GM12878 (cell line): Measurements from ENCODE around the gene CHST15. TPM values are rescaled to one million over a fixed set of nuclear protein-coding genes. Genes with fewer than 3 reads are reported as not detected.

Experiments
- ATAC-seq: fragments of 200-7000 bp; cut with Tn5 transposase; 3 replicates; pipeline ENCODE4 v1.9.1; 2020; ENCODE audit warnings: mild to moderate bottlenecking, moderate library complexity
- BruUV-seq: library from RNA; stranded (reverse); fragments of 400-500 nt; replicated peaks from 2 replicates; lab custom pipeline; 2021; lab: Mats Ljungman, UMichigan
- CTCF ChIA-PET: fragments of 300-600 bp; sonication (Branson Sonifier 250); formaldehyde crosslinking; extraction: SDS; loops from one replicate; lab custom pipeline; 2021; ENCODE audit warnings: inconsistent platforms; lab: Yijun Ruan, JAX
- POLR2A ChIA-PET: fragments of 350-600 bp; formaldehyde crosslinking; extraction: SDS; loops from one replicate; lab custom pipeline; 2021; ENCODE audit warnings: inconsistent platforms; lab: Charles Lee
- RAD21 ChIA-PET: fragments of 300-600 bp; sonication (Branson Sonifier 250); formaldehyde crosslinking; loops from one replicate; lab custom pipeline; 2023; ENCODE audit warnings: antibody characterized with exemption; ENCODE audit not compliant: unreplicated experiment; lab: Charles Lee
- SMC1A ChIA-PET: fragments of 300-600 bp; sonication (Branson Sonifier 250); formaldehyde crosslinking; loops from one replicate; lab custom pipeline; 2023; ENCODE audit not compliant: unreplicated experiment, uncharacterized antibody; lab: Charles Lee
- DNase-seq: peaks from one replicate; pipeline ENCODE4 v3.0.0-alpha.2; 2011; ENCODE audit warnings: low read depth, low spot score
- FAIRE-seq: peaks from 3 replicates; lab custom pipeline; 2011; peaks lifted over from hg19 to GRCh38; lab: Jason Lieb, UNC
- H2AFZ ChIP-seq: 2 replicates; pipeline ENCODE4 v1.6.0; 2011; ENCODE audit warnings: low read depth, low read length, control low read depth; ENCODE audit not compliant: control insufficient read depth
- H3K27ac ChIP-seq: 2 replicates; pipeline ENCODE4 v1.5.1; 2011; ENCODE audit warnings: control low read depth; ENCODE audit not compliant: control insufficient read depth, insufficient read depth
- H3K27me3 ChIP-seq, 2 experiments: replicated peaks in 1 of 2; 2 replicates each; pipeline versions ENCODE4 v1.6.0 to v1.6.1; 2011; ENCODE audit warnings: low read length in 1 of 2; ENCODE audit not compliant: control insufficient read depth in 2 of 2, insufficient read depth in 2 of 2
- H3K36me3 ChIP-seq, 2 experiments: 2 replicates each; pipeline ENCODE4 v1.5.1; 2011; ENCODE audit warnings: low read length in 1 of 2; ENCODE audit not compliant: control insufficient read depth in 2 of 2, insufficient read depth in 2 of 2
- H3K4me1 ChIP-seq: 2 replicates; pipeline ENCODE4 v1.6.1; 2011; ENCODE audit warnings: mild to moderate bottlenecking, low read length, moderate library complexity, mixed read lengths; ENCODE audit not compliant: control insufficient read depth, insufficient read depth
- H3K4me2 ChIP-seq: 2 replicates; pipeline ENCODE4 v1.6.0; 2011; ENCODE audit warnings: control low read depth; ENCODE audit not compliant: control insufficient read depth, insufficient read depth
- H3K4me3 ChIP-seq: fragments of 200-600 bp; sonication (generic); 2 replicates; pipeline ENCODE4 v1.5.1; 2016
- H3K79me2 ChIP-seq: 2 replicates; pipeline ENCODE4 v1.6.0; 2011; ENCODE audit warnings: low read length; ENCODE audit not compliant: control insufficient read depth, insufficient read depth
- H3K9ac ChIP-seq: 2 replicates; pipeline ENCODE4 v1.8.0; 2011; ENCODE audit warnings: low read length, control low read depth, mixed read lengths; ENCODE audit not compliant: control insufficient read depth, insufficient read depth
- H3K9me3 ChIP-seq: replicated peaks from 3 replicates; pipeline ENCODE4 v1.5.1; 2011; ENCODE audit warnings: mild to moderate bottlenecking, low read length; ENCODE audit not compliant: control insufficient read depth, insufficient read depth
- H4K20me1 ChIP-seq: 2 replicates; pipeline ENCODE4 v1.6.0; 2011; ENCODE audit not compliant: control insufficient read depth, insufficient read depth
- HDAC2 ChIP-seq: fragments of 200-600 bp; sonication (generic); IDR thresholded peaks from 2 replicates; pipeline ENCODE4 v1.6.1; 2017
- HDGF ChIP-seq: fragments of 450-650 bp; IDR thresholded peaks from 2 replicates; pipeline ENCODE4 v1.6.1; 2016; ENCODE audit warnings: antibody characterized with exemption
- IRF4 ChIP-seq: IDR thresholded peaks from 2 replicates; pipeline ENCODE4 v1.6.1; 2011; ENCODE audit warnings: low read depth, low read length
- NBN ChIP-seq: fragments of 450-650 bp; IDR thresholded peaks from 2 replicates; pipeline ENCODE4 v1.6.1; 2016
- ZNF217 ChIP-seq: fragments of 450-650 bp; IDR thresholded peaks from 2 replicates; pipeline ENCODE4 v1.6.1; 2017; ENCODE audit warnings: antibody characterized with exemption, mild to moderate bottlenecking
- WGBS: methylation state at CpG from one replicate; pipeline ENCODE4 v1.1.6; 2016; ENCODE audit warnings: low lambda C conversion rate; ENCODE audit not compliant: insufficient replicate concordance, insufficient coverage; ENCODE audit errors: missing lambda C conversion rate; 5-methylcytosine and 5-hydroxymethylcytosine counted together
- in situ Hi-C: fragments of 300-500 bp; cut with MboI; formaldehyde crosslinking; loops from 9 replicates; pipeline ENCODE4 v1.14.3; 2018; ENCODE audit warnings: mixed read lengths
- intact Hi-C: fragments of 100-400 bp; cut with micrococcal nuclease; formaldehyde crosslinking; loops from one replicate; pipeline ENCODE4 v1.14.2; 2022; ENCODE audit not compliant: unreplicated experiment
- polyA plus RNA-seq, 11 experiments: library from polyadenylated mRNA; depleted of rRNA in 4 of 11; unstranded in 6 of 11; stranded (reverse) in 5 of 11; fragments of >200 nt; fragmentation: Nextera tagmentation in 4 of 11; fragmentation: Illumina TruSeq in 1 of 11; extraction: Ambion mirVana in 4 of 11; extraction: Trizol in 1 of 11; gene quantifications; 1 replicate in 1 of 11; 2 replicates in 10 of 11; pipeline versions ENCODE4 v1.2.1 to v1.2.3, GENCODE V29; 2011 to 2016; ENCODE audit warnings: inconsistent platforms in 2 of 11, missing spikeins in 2 of 11, low read depth in 1 of 11
- total RNA-seq, 4 experiments: library from RNA; depleted of rRNA in 3 of 4; stranded (reverse); fragments of >200 nt in 3 of 4; fragmentation: Illumina TruSeq in 1 of 4; extraction: Trizol in 1 of 4; gene quantifications; 2 replicates each; pipeline versions ENCODE4 v1.2.1 to v1.2.3, GENCODE V29; 2013 to 2021

The CHST15 gene
- total and polyA plus RNA-seq, 10 of the 15 experiments (the other 5 are each of a cell fraction or from before 2014, with no cell fraction given) = 0.02 to 0.53 (median 0.05) TPM; not detected in 1

GRCh38 chr10:123995082-123995460 is 98.3 kb downstream of the CHST15 start:
- Histone ChIP-seq H3K27ac (no peak overlapping the region), H3K79me2 (no peaks in the 10 kb centered on the region), H3K4me2 (peak overlapping the region; percentile 15), H3K9ac (no peak overlapping the region), H3K9me3 (no peaks in the 10 kb centered on the region; the same call in 2 of the 3 replicates), H3K4me3 (peak overlapping the region; percentile 18; the same call in 1 of the 2 replicates), H2AFZ (no peak overlapping the region; the same call in 1 of the 2 replicates), H4K20me1 (0 out of 2 replicates have a peak, but pooled peaks cover 2% of the 10 kb centered on the region), H3K4me1 (peaks cover 3% of the 10 kb centered on the region; the same call in 1 of the 2 replicates), H3K27me3 (peaks cover 3 to 7% of the 10 kb centered on the region in 2 experiments; a peak in 3 of 4 replicates)
- intact Hi-C loops = loop anchor here (5.0 to 10.0 kb wide), 5 partner anchors 87 to 750 kb away; partner anchors contain the start of gene FAM53B
- SMC1A ChIA-PET = interaction anchor here (0.7 to 4.3 kb wide), 14 partner anchors 9 to 418 kb away, joined by 3 to 57 read pairs (median 5); no protein-coding TSS in a partner anchor
- DNase-seq (no peak), FAIRE-seq (no peak), ATAC-seq (no peak)
- BruUV-seq = no TSS peak
- CTCF ChIA-PET = interaction anchor here (0.5 to 6.0 kb wide), 41 partner anchors 9 to 534 kb away, joined by 3 to 133 read pairs (median 4); no protein-coding TSS in a partner anchor
- POLR2A ChIA-PET = no interaction called here
- in situ Hi-C loops = loop anchor here (5.0 kb wide), 1 partner anchor 392 kb away; no protein-coding TSS in a partner anchor
- TF ChIP-seq HDGF (no peak), HDAC2 (no peak), NBN (no peak), IRF4 (no peak), ZNF217 (no peak)
- TF ChIP-seq, all 136 proteins: peak for 0
- no peaks in the 10 kb centered on the region for H3K36me3 ChIP-seq
- 5% methylated on average over 11 of the region's 11 CpGs for WGBS
- RAD21 ChIA-PET = interaction anchor here (0.8 to 5.0 kb wide), 11 partner anchors 14 to 409 kb away, joined by 3 to 90 read pairs (median 5); no protein-coding TSS in a partner anchor
